Measurements from ENCODE around the gene CDH18.

- TF ChIP-seq CTCF (IDR thresholded peaks at IDR 0.05) = no peak
- no peak for TF ChIP-seq POLR2A (IDR thresholded peaks at IDR 0.05)
Observed at GRCh38 chr5:19536387-19536786, 451.6 kb downstream of the CDH18 start.
